SKM-1 (cell line): ENCODE data around the gene CCDC27.

Experiments
- DNase-seq: peaks from one replicate; lab custom pipeline; 2025; ENCODE audit not compliant: unreplicated experiment; lab: John Stamatoyannopoulos, UW

CCDC27 gene

GRCh38 chr1:3817138-3817740, 65.0 kb downstream of the CCDC27 start:
- no peak for DNase-seq

GRCh38 chr1:3817821-3818597, 65.8 kb downstream of the CCDC27 start:
- no peak for DNase-seq

GRCh38 chr1:3819771-3820200, 67.5 kb downstream of the CCDC27 start:
- no peak for DNase-seq

GRCh38 chr1:3820316-3820715, 68.1 kb downstream of the CCDC27 start:
- no peak for DNase-seq

- DNase-seq, result no peak
Measured at GRCh38 chr1:3821004-3821403, 68.8 kb downstream of the CCDC27 start.
